Ishikawa (cell line): ENCODE measurements around the gene ABCC3.

ENCODE experiments used
- CEBPB ChIP-seq: IDR thresholded peaks from 2 replicates; pipeline ENCODE4 v1.6.1; 2012
- CREB1 ChIP-seq: IDR thresholded peaks from 2 replicates; pipeline ENCODE4 v1.6.1; 2012; ENCODE audit warnings: low read depth
- EGR1 ChIP-seq: IDR thresholded peaks from 2 replicates; pipeline ENCODE4 v1.6.1; 2012
- EP300 ChIP-seq: IDR thresholded peaks from 2 replicates; pipeline ENCODE4 v1.6.1; 2012; ENCODE audit warnings: borderline replicate concordance
- FOXM1 ChIP-seq: IDR thresholded peaks from 2 replicates; pipeline ENCODE4 v1.6.1; 2012; ENCODE audit warnings: low read depth, borderline replicate concordance
- NFIC ChIP-seq: IDR thresholded peaks from 2 replicates; pipeline ENCODE4 v1.6.1; 2012
- RAD21 ChIP-seq: IDR thresholded peaks from 2 replicates; pipeline ENCODE4 v1.6.1; 2012; ENCODE audit warnings: low read depth
- TAF1 ChIP-seq: IDR thresholded peaks from 2 replicates; pipeline ENCODE4 v1.6.1; 2012; ENCODE audit warnings: low read depth, mild to moderate bottlenecking
- TCF12 ChIP-seq: IDR thresholded peaks from 2 replicates; pipeline ENCODE4 v1.6.1; 2012; ENCODE audit warnings: low read depth
- TEAD4 ChIP-seq: IDR thresholded peaks from 2 replicates; pipeline ENCODE4 v1.6.1; 2012
- YY1 ChIP-seq: IDR thresholded peaks from 2 replicates; pipeline ENCODE4 v1.6.1; 2012; ENCODE audit warnings: low read depth
- ZBTB7A ChIP-seq: IDR thresholded peaks from 2 replicates; pipeline ENCODE4 v1.6.1; 2012; ENCODE audit warnings: low read depth
- TF ChIP-seq, protein P1 (sequence below): IDR thresholded peaks from 2 replicates; pipeline ENCODE4 v1.6.1; 2012
- TF ChIP-seq, protein P2 (sequence below): IDR thresholded peaks from 2 replicates; pipeline ENCODE4 v1.6.1; 2012
- TF ChIP-seq, protein P3 (sequence below): IDR thresholded peaks from 2 replicates; pipeline ENCODE4 v1.6.1; 2012; ENCODE audit warnings: low read depth, mild to moderate bottlenecking

Gene ABCC3

DNA sequence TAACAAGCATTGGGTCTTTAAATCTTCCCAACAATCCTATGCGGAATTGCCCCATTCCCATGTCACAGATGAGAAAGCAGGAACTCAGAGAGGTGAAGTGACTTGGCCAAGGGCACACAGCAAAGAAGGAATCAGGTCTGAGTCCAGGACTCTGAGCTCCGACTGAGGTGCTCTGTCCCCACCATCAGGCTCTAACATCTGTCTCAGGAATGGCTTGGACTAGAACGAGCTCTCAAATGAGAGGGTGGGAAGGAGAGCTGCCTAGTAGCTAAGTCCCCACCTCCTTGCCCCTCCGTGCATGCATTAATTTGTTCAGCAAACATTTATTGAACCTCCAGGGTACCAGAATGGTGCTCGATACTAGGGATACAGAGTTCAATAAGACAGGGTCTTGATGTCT, 26.7 kb downstream of the ABCC3 start:
- TF ChIP-seq CEBPB (no peak), TAF1 (no peak), RAD21 (no peak), FOXM1 (no peak), EGR1 (no peak), YY1 (no peak), NFIC (no peak), TEAD4 (no peak), CREB1 (no peak), EP300 (no peak), ZBTB7A (no peak), TCF12 (no peak)
- TF ChIP-seq, protein P1, sequence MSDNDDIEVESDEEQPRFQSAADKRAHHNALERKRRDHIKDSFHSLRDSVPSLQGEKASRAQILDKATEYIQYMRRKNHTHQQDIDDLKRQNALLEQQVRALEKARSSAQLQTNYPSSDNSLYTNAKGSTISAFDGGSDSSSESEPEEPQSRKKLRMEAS = no peak
- TF ChIP-seq, protein P2, sequence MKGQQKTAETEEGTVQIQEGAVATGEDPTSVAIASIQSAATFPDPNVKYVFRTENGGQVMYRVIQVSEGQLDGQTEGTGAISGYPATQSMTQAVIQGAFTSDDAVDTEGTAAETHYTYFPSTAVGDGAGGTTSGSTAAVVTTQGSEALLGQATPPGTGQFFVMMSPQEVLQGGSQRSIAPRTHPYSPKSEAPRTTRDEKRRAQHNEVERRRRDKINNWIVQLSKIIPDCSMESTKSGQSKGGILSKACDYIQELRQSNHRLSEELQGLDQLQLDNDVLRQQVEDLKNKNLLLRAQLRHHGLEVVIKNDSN = no peak
- TF ChIP-seq, protein P3, sequence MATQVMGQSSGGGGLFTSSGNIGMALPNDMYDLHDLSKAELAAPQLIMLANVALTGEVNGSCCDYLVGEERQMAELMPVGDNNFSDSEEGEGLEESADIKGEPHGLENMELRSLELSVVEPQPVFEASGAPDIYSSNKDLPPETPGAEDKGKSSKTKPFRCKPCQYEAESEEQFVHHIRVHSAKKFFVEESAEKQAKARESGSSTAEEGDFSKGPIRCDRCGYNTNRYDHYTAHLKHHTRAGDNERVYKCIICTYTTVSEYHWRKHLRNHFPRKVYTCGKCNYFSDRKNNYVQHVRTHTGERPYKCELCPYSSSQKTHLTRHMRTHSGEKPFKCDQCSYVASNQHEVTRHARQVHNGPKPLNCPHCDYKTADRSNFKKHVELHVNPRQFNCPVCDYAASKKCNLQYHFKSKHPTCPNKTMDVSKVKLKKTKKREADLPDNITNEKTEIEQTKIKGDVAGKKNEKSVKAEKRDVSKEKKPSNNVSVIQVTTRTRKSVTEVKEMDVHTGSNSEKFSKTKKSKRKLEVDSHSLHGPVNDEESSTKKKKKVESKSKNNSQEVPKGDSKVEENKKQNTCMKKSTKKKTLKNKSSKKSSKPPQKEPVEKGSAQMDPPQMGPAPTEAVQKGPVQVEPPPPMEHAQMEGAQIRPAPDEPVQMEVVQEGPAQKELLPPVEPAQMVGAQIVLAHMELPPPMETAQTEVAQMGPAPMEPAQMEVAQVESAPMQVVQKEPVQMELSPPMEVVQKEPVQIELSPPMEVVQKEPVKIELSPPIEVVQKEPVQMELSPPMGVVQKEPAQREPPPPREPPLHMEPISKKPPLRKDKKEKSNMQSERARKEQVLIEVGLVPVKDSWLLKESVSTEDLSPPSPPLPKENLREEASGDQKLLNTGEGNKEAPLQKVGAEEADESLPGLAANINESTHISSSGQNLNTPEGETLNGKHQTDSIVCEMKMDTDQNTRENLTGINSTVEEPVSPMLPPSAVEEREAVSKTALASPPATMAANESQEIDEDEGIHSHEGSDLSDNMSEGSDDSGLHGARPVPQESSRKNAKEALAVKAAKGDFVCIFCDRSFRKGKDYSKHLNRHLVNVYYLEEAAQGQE = no peak

DNA sequence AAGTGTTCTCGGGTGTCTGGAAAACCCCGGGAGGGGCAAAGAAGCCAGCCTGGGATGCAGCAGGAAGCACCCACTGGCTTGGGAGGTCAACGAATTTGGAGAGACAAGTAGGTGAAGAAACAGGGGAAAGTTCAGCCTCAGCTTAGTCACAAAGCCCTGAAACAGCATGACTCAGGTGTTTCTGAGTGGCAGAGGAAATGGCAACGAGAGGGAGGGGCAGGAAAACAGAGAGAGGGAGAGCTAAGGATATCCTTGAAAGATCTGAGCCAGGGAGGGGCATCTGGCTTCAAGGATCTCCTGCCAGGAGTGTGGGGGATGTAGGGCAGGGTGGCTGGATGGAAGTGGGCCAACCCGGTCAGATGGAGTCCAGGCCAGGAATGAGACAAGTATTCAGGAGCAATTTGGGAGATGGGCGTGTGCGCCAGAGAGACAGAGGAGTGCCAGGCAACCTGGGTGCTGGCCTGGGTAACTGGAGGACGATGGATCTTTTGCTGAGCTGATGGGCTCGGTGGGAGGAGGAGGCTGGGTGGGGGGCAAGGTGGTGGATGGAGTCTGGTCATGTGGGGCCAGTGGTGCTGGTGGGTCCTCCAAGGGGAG, 27.2 kb downstream of the ABCC3 start:
- no peak for TF ChIP-seq CREB1
- TF ChIP-seq, protein P1 = peak; percentile 62
- TF ChIP-seq, protein P2 = peak; percentile 10; the same call in 1 of the 2 replicates
- TF ChIP-seq EP300 = peak; percentile 91
- peak; percentile 67 for TF ChIP-seq TEAD4
- no peak; the same call in 1 of the 2 replicates for TF ChIP-seq RAD21
- peak; percentile 70 for TF ChIP-seq YY1
- no peak for TF ChIP-seq TAF1
- TF ChIP-seq, protein P3 = no peak
- peak; percentile 74 for TF ChIP-seq FOXM1
- TF ChIP-seq CEBPB = 0 out of 2 replicates have a peak, but pooled peaks have one; percentile 13
- TF ChIP-seq ZBTB7A = 0 out of 2 replicates have a peak, but pooled peaks have one; percentile 58
- TF ChIP-seq NFIC = peak; percentile 93
- no peak for TF ChIP-seq EGR1
- TF ChIP-seq TCF12 = peak; percentile 91

DNA sequence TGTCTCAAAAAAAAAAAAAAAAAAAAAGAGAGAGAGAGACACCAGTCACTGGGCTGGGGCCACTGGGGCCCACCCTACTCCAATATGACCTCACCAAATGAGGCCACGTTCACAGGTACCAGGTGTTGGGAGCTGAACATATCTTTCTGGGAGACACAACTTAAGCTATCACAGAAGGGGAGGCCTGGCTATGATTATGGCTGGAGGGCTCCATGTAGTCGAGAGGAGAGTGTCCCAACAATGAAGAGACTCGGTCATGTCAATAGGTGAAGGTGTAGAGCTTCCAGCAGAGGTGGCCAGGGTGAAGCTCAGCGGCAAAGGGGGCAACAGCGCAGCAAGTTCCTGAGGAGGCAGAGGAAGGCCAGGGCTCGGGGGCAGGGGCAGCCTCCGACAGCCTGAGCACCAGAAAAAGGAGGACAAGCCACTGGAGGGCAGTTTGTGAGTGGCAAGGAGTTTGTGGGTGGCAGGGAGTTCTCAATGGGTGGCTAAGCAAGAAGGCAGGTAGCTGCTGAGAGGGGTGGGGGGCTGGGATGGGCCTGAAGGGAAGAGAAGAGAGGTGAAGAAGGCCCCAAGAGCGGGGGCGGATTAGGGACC, 28.0 kb downstream of the ABCC3 start:
- TF ChIP-seq FOXM1 (no peak), RAD21 (no peak), CREB1 (no peak), NFIC (no peak), ZBTB7A (no peak), YY1 (no peak), TCF12 (no peak)
- TF ChIP-seq, protein P2 = no peak
- TF ChIP-seq, protein P3 = no peak
- TF ChIP-seq, protein P1 = no peak
